Posterior cingulate gyrus (tissue), 11 donors: ENCODE data around the gene SLC26A9.
A peak's percentile ranks its signal among the peaks of the same experiment; 100 is the strongest.

ENCODE experiments used
- DNase-seq, 10 donors: peaks; one replicate each; pipeline versions ENCODE4 v3.0.0 to v3.0.0-alpha.2; 2020 to 2021; ENCODE audit warnings: mixed read lengths in 3 of 10
- intact Hi-C: fragments of 100-400 bp; cut with DNase I; formaldehyde crosslinking; loops from one replicate; pipeline ENCODE4 v1.15.1; 2023

Gene SLC26A9

GRCh38 chr1:205930799-205931281 lies 12.4 kb downstream of the SLC26A9 start:
- DNase-seq: peak in 1 of 10 donors; percentile 66
- intact Hi-C loops: loop anchor here (5.0 kb wide), 1 partner anchor 41 kb away; no protein-coding TSS in a partner anchor

- no peak for DNase-seq
- intact Hi-C loops: loop anchor here (5.0 kb wide), 1 partner anchor 42 kb away; no protein-coding TSS in a partner anchor
Observed at GRCh38 chr1:205930195-205930577, 13.1 kb downstream of the SLC26A9 start.

GRCh38 chr1:205929496-205930194 lies 13.6 kb downstream of the SLC26A9 start:
- intact Hi-C loops: loop anchor here (5.0 kb wide), 1 partner anchor 43 kb away; no protein-coding TSS in a partner anchor

GRCh38 chr1:205928317-205928716 lies 14.9 kb downstream of the SLC26A9 start:
- intact Hi-C loops: no loop called here

More at GRCh38 chr1:205929496-205930194, 13.6 kb downstream of the SLC26A9 start:
- DNase-seq: peak in 1 of 10 donors; percentile 35

GRCh38 chr1:205927676-205928075 lies 15.6 kb downstream of the SLC26A9 start:
- intact Hi-C loops: no loop called here
- DNase-seq: peak in 1 of 10 donors; percentile 79

More at GRCh38 chr1:205928317-205928716, 14.9 kb downstream of the SLC26A9 start:
- DNase-seq: peak; percentile 50 to 97 (median 84)

- intact Hi-C loops: no loop called here
- DNase-seq: peak in 1 of 10 donors; percentile 61
Observed at GRCh38 chr1:205927247-205927646, 16.0 kb downstream of the SLC26A9 start.

- intact Hi-C loops: no loop called here
- no peak for DNase-seq
Observed at GRCh38 chr1:205926636-205927035, 16.6 kb downstream of the SLC26A9 start.

- DNase-seq: peak in 1 of 10 donors; percentile 19
- intact Hi-C loops: no loop called here
Observed at GRCh38 chr1:205926213-205926612, 17.0 kb downstream of the SLC26A9 start.

GRCh38 chr1:205925736-205926135 lies 17.5 kb downstream of the SLC26A9 start:
- intact Hi-C loops: no loop called here
- DNase-seq: no peak

GRCh38 chr1:205924460-205924790 lies 18.8 kb downstream of the SLC26A9 start:
- intact Hi-C loops: no loop called here
- DNase-seq: no peak

GRCh38 chr1:205923651-205924459 lies 19.4 kb downstream of the SLC26A9 start:
- intact Hi-C loops: no loop called here
- peak in 2 of 10 donors; percentile 13 to 48 for DNase-seq

GRCh38 chr1:205922806-205923205 lies 20.4 kb downstream of the SLC26A9 start:
- intact Hi-C loops: no loop called here
- no peak for DNase-seq

GRCh38 chr1:205922314-205922713 lies 20.9 kb downstream of the SLC26A9 start:
- intact Hi-C loops: no loop called here
- DNase-seq: no peak

- no peak for DNase-seq
- intact Hi-C loops: no loop called here
Observed at GRCh38 chr1:205921570-205921909, 21.7 kb downstream of the SLC26A9 start.

GRCh38 chr1:205920861-205921569 lies 22.2 kb downstream of the SLC26A9 start:
- intact Hi-C loops: no loop called here
- peak in 1 of 10 donors; percentile 14 for DNase-seq

- peak in 1 of 10 donors; percentile 27 for DNase-seq
- intact Hi-C loops: no loop called here
Observed at GRCh38 chr1:205920159-205920558, 23.1 kb downstream of the SLC26A9 start.

- peak; percentile 72 to 97 (median 90) for DNase-seq
- intact Hi-C loops: loop anchor here (1.0 to 5.0 kb wide), 3 partner anchors 58 to 188 kb away; no protein-coding TSS in a partner anchor
Observed at GRCh38 chr1:205918955-205919746, 24.1 kb downstream of the SLC26A9 start.

GRCh38 chr1:205917466-205918238 lies 25.6 kb downstream of the SLC26A9 start:
- DNase-seq: no peak
- intact Hi-C loops: loop anchor here (5.0 kb wide), 2 partner anchors 125 to 190 kb away; no protein-coding TSS in a partner anchor

- DNase-seq: no peak
- intact Hi-C loops: loop anchor here (5.0 kb wide), 2 partner anchors 124 to 191 kb away; no protein-coding TSS in a partner anchor
Observed at GRCh38 chr1:205916541-205916940, 26.7 kb downstream of the SLC26A9 start.
